Activated T-helper 1 cell treated with Interleukin-2 at 50 U/mL for 16 hours (primary cell): ENCODE data around the gene PRMT6.
A peak's percentile ranks its signal among the peaks of the same experiment; 100 is the strongest.
"Not testable (repeated sequence)": the region's sequence is repeated elsewhere in the genome, so short reads cannot be mapped to it uniquely, and the experiment has no call there.

ENCODE experiments used
- DNase-seq: peaks from one replicate; pipeline ENCODE4 v3.0.0-alpha.2; 2020; ENCODE audit warnings: low read depth

The PRMT6 gene

DNA sequence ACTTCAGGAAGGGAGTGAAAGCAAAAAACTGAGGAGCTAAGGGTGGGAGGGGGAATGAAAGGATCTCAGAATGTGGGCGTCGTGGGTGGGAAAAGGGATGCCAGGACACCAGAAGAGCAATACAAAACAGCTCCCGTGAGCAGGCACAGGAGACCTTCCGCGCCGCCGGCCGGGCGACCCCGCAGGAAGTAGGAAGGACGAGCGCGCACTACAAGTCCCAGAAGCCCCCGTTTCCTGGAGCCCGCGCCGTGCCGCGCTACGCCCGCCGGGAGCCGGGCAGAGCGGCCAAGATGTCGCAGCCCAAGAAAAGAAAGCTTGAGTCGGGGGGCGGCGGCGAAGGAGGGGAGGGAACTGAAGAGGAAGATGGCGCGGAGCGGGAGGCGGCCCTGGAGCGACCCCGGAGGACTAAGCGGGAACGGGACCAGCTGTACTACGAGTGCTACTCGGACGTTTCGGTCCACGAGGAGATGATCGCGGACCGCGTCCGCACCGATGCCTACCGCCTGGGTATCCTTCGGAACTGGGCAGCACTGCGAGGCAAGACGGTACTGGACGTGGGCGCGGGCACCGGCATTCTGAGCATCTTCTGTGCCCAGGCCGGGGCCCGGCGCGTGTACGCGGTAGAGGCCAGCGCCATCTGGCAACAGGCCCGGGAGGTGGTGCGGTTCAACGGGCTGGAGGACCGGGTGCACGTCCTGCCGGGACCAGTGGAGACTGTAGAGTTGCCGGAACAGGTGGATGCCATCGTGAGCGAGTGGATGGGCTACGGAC, at the start of gene PRMT6:
Gene PRMT6 (plus strand): TSS at position 249 of the 771 bp plus-strand sequence. CDS start 42 bp downstream, at position 291.
- peak; percentile 66 for DNase-seq

- DNase-seq = no peak
These were observed 47.2 kb upstream of the PRMT6 start for GRCh38 chr1:107009281-107009680.

DNA sequence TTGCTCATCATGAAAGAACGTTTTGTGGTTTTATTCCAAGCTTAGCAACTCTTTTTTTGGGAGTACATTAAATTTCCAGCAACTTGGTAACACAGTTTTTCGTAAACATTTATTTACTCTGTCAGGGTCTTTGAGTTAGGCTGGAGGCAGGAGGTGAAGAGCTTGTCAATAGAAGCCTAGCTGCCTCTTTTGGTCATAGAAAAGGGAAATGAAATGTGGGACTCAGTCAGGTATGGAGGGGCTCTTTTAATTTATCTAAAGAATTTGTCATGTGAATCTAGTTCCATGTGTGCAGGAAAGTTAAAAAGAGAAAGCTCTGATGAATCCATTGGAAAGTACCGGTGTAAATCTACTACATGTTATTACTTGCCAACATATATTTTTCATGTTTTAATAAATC, 45.9 kb upstream of the PRMT6 start:
- DNase-seq = no peak

DNA sequence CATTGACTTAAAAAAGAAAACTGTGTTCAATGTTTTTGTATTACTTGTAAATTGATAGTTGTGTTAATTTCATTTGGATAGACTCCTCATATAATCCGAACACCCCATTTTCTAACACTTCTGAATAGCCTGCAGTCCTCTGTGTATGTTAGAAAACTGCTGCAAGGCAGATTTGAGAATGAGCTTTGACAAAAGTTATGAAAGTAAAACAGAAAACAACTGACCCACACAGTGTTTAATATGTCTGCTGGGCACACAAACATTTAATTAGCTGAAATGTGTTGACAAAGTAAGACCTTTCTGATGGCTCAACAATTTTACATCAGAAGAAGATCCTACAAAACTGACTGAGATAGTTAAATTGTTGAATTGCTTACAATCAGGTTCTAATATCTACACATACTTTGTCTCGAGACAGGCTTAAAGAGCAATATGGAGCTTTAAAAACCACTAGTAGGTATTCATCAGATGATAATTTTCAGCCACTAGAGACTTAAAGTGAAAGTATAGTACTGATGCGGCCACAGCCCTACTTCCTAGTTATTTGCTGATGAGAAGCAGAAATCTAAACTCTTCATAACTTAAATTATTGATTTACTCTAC, 40.0 kb upstream of the PRMT6 start:
- no peak for DNase-seq

- no peak for DNase-seq
These were observed 38.0 kb upstream of the PRMT6 start for GRCh38 chr1:107018445-107018844.

- no peak for DNase-seq
These were observed 37.3 kb upstream of the PRMT6 start for GRCh38 chr1:107019166-107019565.

DNA sequence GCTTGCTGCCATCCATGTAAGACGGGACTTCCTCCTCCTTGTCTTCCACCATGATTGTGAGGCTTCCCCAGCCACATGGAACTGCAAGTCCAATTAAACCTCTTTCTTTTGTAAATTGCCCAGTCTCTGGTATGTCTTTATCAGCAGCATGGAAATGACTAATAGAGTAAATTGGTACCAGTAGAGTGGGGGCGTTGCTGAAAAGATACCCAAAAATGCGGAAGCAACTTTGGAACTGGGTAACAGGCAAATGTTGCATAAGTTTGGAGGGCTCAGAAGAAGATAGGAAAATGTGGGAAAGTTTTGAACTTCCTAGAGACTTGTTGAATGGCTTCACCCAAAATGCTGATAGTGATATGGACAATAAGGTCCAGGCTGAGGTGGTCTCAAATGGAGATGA, 17.6 kb upstream of the PRMT6 start:
- DNase-seq = not testable (repeated sequence)

DNA sequence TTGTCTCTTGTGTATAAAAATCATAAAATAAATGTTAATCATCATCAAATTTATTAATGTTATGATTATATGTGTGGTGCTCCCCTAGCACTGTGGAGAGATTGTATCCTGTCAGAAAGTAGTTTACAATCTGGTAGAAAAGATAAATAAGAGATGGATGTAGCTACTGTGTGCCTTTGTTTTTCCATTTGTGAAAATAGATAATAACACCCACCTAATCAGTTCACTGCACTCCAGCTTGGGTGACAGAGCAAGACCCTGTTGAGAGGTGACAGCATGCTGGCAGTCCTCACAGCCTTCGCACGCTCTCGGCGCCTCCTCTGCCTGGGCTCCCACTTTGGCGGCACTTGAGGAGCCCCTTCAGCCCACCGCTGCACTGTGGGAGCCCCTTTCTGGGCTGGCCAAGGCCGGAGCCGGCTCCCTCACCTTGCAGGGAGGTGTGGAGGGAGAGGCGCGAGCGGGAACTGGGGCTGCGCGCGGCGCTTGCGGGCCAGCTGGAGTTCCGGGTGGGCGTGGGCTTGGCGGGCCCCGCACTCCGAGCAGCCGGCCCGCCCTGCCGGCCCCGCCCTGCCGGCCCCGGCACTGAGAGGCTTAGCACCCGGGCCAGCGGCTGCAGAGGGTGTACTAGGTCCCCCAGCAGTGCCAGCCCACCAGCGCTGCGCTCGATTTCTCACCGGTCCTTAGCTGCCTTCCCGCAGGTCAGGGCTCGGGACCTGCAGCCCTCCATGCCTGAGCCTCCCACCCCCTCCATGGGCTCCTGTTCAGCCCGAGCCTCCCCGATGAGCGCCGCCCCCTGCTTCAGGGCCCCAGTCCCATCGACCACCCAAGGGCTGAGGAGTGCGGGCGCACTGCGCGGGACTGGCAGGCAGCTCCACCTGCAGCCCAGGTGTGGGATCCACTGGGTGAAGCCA, 11.9 kb upstream of the PRMT6 start:
- not testable (repeated sequence) for DNase-seq

- DNase-seq = no peak
These were observed 8.9 kb upstream of the PRMT6 start for GRCh38 chr1:107047602-107048001.

- DNase-seq = no peak
These were observed 8.2 kb upstream of the PRMT6 start for GRCh38 chr1:107048241-107048640.

DNA sequence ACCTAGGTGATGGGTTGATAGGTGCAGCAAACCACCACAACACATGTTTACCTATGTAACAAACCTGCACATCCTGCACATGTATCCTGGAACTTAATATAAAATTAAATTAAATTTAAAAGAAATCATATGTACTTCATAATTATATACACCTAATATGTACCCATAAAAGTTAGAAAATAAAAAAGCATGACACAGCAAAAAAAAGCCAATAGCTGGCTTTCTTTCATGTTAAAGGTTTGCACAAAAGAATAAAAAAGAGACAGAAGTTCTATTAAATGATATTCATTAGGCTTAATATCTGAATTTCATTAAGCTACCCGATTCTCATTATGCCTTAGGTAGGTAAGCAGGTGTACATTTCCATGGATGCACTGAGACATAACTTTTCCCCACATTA, 5.2 kb upstream of the PRMT6 start:
- DNase-seq = no peak

- not testable (repeated sequence) for DNase-seq
These were observed 502 bp upstream of the PRMT6 start for GRCh38 chr1:107055919-107056425.

- peak; percentile 2 for DNase-seq
These were observed 991 bp downstream of the PRMT6 start for GRCh38 chr1:107057197-107058133.

DNA sequence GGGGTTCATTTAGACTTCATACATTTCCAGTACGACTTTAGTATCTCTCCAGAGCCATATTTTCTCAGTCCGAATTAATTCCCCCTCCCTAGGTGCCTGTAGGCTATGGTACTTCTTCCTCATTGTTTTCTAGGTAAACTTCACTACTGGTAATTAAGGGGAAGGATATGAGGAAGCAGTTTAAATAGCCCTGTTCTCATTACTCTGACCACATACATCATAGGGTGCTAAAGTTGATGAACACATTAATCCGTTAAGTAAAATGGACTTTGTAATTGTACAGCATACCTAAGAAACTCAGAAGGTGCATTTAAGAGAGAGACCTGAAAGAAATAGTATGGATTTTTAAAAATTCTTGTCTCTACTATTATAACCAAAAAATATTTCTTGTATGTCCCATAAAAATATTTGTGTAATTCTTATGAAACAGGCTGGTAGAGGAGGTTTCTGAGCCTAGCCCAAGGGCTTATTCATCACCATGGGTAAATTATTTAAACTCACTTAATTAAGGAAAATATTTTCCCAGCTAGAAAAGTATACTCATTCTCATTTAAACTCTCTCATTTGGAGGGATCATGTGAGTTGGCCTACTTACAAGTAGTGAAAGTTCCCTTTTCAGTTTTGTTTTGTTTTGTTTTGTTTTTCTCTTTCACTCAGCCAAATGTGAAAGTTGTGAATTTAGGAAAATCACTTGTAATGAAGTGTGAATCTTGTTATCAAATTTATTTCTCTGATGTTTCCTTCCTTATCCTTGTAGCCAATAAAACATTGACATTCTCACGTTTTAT, 2.0 kb downstream of the PRMT6 start:
- no peak for DNase-seq

- DNase-seq = no peak
These were observed 5.4 kb downstream of the PRMT6 start for GRCh38 chr1:107061886-107062285.

- no peak for DNase-seq
These were observed 17.0 kb downstream of the PRMT6 start for GRCh38 chr1:107073493-107073892.

DNA sequence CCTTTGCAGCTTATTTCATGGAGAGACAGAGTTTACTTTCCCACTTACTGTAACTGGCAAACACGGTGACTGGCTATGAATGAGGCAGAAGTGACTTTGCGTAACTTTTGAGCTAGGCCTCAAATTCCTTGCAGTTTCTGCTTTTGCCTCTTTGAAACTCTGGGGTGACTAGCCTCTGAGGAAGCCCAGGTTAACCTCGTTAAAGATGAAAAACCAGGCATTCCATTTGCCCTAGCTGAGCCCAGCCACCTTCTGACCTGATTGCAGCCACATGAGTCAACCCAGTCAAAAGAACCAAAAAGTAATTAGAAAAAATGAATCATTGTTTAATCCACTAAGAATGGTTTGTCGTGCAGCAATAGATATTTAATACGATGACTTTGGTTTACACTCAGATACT, 20.4 kb downstream of the PRMT6 start:
- DNase-seq = no peak

DNA sequence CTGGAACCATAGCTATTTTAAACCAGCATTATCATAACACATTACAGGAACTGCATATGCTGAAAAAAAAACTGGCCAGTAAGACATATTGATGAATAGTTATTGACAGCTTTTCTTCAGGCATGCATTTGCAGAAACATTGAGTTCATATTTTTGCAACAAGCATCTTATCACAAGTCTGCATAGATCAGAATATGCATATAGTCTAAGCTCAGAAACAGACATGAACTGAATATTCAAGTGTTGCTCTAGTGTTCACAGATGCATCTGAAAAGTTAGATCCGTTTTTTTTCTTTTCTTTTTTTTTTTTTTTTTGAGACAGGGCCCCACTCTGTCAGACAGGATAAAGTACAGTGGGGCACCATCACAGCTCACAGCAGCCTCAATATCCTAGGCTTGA, 22.8 kb downstream of the PRMT6 start:
- DNase-seq = no peak

- DNase-seq = no peak
These were observed 24.6 kb downstream of the PRMT6 start for GRCh38 chr1:107081102-107081501.

GRCh38 chr1:107091418-107091817, 34.9 kb downstream of the PRMT6 start:
- no peak for DNase-seq

DNA sequence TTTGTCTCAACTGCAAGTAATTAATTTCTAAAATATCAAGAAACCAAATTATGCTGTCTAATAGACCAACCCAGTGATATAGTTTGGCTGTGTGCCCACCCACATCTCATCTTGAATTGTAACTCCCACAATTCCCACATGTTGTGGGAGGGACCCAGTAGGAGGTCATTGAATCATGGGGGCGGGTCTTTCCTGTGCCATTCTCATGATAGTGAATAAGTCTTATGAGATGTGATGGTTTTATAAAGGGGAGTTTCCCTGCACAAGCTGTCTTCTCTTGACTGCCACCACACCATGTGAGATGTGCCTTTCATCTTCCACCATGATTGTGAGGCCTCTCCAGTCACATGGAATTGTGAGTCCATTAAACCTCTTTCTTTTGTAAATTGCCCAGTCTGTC, 36.9 kb downstream of the PRMT6 start:
- not testable (repeated sequence) for DNase-seq
